Ectodermal cell (in vitro differentiated cells): ENCODE data around the gene TMEM259. TPM values are rescaled to one million over a fixed set of nuclear protein-coding genes. Genes with fewer than 3 reads are reported as not detected.

Experiments
- H3K27ac ChIP-seq: 2 replicates; pipeline ENCODE4 v1.7.0; 2013; ENCODE audit warnings: mild to moderate bottlenecking, low read depth, low read length; ENCODE audit not compliant: insufficient read depth, poor library complexity, severe bottlenecking
- H3K27me3 ChIP-seq: 2 replicates; pipeline ENCODE4 v1.7.0; 2013; ENCODE audit warnings: mild to moderate bottlenecking, low read length; ENCODE audit not compliant: insufficient read depth, control insufficient read depth, poor library complexity, severe bottlenecking
- H3K36me3 ChIP-seq: one replicate; pipeline ENCODE4 v1.7.0; 2013; ENCODE audit warnings: low read length; ENCODE audit not compliant: control insufficient read depth, insufficient read depth
- H3K4me1 ChIP-seq: one replicate; pipeline ENCODE4 v1.7.0; 2013; ENCODE audit warnings: low read length; ENCODE audit not compliant: control insufficient read depth, insufficient read depth
- H3K4me3 ChIP-seq: 2 replicates; pipeline ENCODE4 v1.7.0; 2013; ENCODE audit warnings: low read depth, low read length, control low read depth; ENCODE audit not compliant: insufficient read depth
- H3K9me3 ChIP-seq: 2 replicates; pipeline ENCODE4 v1.7.0; 2013; ENCODE audit warnings: mild to moderate bottlenecking, low read length, moderate library complexity; ENCODE audit not compliant: control insufficient read depth
- WGBS, 2 experiments: methylation state at CpG; one replicate each; pipeline ENCODE4 v1.1.7; 2013; ENCODE audit warnings: missing lambda C conversion rate in 2 of 2; 5-methylcytosine and 5-hydroxymethylcytosine counted together
- polyA plus RNA-seq, 4 experiments: library from polyadenylated mRNA; stranded (reverse); fragments of 50-300 nt; gene quantifications; one replicate each; pipeline ENCODE4 v1.2.3, GENCODE V29; 2013

Gene TMEM259
- polyA plus RNA-seq (2013, experiment 1 of 4), result 143 TPM
- polyA plus RNA-seq (2013, experiment 2 of 4), result 130 TPM
- 119 TPM for polyA plus RNA-seq (2013, experiment 3 of 4)
- 131 TPM for polyA plus RNA-seq (2013, experiment 4 of 4)

DNA sequence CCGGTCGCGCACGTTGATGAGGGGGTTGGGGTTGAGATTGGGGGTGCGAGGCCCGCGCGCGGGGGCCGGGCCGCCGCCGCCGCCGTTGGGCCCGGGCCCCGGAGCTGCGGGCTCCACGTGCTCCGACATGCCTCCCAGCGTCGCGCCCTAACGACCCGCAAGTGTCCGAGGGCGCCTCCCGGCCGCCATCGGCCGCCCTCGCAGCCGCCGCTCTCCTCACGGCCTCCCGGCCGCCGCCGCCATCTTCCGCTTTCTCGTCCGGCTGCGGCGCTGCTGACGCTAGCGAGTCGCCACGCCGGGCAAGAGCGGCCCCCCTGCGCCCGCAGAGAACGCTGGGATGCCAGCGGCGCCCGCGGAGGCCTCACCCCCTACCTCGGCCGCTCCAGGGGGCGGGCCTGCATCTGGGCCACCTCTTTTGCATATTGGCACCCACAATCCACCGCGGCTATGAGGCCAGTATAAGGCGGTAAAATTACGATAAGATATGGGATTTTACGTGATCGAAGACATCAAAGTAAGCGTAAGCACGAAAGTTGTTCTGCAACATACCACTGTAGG, at the start of gene TMEM259:
Gene TMEM259, minus strand, starts transcription at position 256 of the 558 bp plus-strand sequence. Its CDS starts 127 bp downstream, at position 129.
- WGBS, 2 experiments, result 0% methylated on average over 68 of the region's 68 CpGs

GRCh38 chr19:1070576-1070930, 49.6 kb upstream of the TMEM259 start:
- H3K27me3 ChIP-seq, result peaks cover 66% of the 10 kb centered on the region
- peak overlapping the region; percentile 39 for H3K4me3 ChIP-seq
- peaks cover 1% of the 10 kb centered on the region for H3K36me3 ChIP-seq
- no peak overlapping the region for H3K27ac ChIP-seq
- H3K4me1 ChIP-seq, result peaks cover 12% of the 10 kb centered on the region
- 16 to 18% methylated on average over 21 of the region's 21 CpGs for WGBS, 2 experiments
- H3K9me3 ChIP-seq, result no peaks in the 10 kb centered on the region

More for the DNA sequence above, at the start of gene TMEM259:
- Histone ChIP-seq H3K4me1 (peaks cover 28% of the 10 kb centered on the region), H3K36me3 (no peaks in the 10 kb centered on the region), H3K4me3 (peak within 1 kb of the TSS; percentile 66), H3K9me3 (no peaks in the 10 kb centered on the region), H3K27me3 (no peaks in the 10 kb centered on the region), H3K27ac (peak within 1 kb of the TSS; percentile 94)

DNA sequence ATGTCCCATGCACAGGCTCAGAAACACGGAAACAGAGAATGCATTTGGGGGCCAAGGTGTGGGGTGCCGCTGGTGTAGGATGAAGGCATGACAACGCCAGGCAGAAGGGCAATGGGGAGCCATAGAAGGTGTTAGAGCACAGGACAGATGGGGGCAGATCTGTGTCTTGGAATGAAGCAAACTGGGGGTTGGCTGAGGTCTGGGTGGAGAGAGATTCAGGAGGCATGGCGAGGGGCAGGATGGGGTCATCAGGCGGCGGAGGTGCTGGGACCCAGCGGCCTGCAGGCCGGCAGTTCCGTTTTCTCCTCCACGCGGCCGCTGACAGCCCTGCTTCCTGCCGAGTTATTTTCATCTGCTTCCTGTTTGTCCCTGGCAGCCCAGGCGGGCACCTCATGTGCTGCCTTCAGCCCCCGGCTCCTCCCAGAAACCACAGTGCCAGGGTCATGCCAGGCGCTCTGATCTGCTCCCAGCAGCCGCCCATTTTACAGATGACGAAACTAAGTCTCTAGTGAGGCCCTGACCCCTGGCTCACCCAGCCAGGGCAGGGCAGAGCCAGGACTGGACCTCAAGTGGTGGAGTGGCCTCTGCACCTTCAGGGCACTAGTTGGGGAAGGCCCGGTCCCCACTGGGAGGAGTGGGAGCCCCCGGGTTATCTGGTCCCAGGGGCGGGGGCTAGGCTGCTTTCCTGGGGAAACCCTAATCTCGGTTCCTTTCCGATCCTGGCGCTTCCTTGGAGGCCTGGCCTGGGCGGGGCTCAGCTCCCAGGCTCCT, 48.3 kb upstream of the TMEM259 start:
- Histone ChIP-seq H3K27ac (no peak overlapping the region), H3K9me3 (no peaks in the 10 kb centered on the region), H3K4me1 (peaks cover 13% of the 10 kb centered on the region), H3K36me3 (no peaks in the 10 kb centered on the region), H3K27me3 (peaks cover 80% of the 10 kb centered on the region), H3K4me3 (no peak overlapping the region)
- 88 to 89% methylated on average over 25 of the region's 25 CpGs for WGBS, 2 experiments

GRCh38 chr19:1068009-1069001, 47.4 kb upstream of the TMEM259 start:
- H3K36me3 ChIP-seq, result no peaks in the 10 kb centered on the region
- H3K27ac ChIP-seq, result no peak overlapping the region
- H3K27me3 ChIP-seq, result peaks cover 89% of the 10 kb centered on the region
- H3K4me3 ChIP-seq, result no peak overlapping the region
- 91% methylated on average over 45 of the region's 45 CpGs for WGBS, 2 experiments
- peaks cover 13% of the 10 kb centered on the region for H3K4me1 ChIP-seq
- no peaks in the 10 kb centered on the region for H3K9me3 ChIP-seq

DNA sequence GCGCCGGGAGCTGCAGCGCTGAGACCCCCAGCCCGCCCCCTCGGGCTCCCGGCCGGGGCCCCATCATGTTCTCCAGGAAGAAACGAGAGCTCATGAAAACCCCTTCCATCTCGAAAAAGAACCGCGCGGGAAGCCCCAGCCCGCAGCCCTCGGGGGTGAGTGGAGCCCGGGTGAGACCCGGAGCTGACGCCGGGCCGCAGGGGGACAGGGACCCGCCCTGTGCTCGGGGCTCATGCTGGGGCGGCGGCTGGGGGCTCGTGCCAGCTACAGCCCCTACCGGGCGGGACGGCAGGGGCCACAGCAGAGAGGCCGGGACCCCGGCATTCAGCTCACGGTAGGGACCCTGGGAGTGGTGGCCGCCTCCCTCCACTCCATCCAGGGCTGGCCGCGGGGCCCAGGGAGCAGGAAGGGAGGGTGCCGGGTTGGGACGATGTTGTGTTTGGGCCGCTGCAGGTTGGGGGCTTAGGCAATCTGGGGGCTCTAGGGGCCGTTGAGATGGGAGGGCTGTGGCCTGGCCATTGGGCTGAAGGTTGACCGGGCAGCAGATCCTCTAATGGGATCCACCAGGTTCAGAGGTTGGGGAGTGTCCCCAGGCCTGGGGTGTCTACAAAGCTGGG, 46.5 kb upstream of the TMEM259 start:
- Histone ChIP-seq H3K4me1 (peaks cover 13% of the 10 kb centered on the region), H3K4me3 (peak overlapping the region; percentile 14), H3K27me3 (peaks cover 89% of the 10 kb centered on the region), H3K27ac (no peak overlapping the region), H3K36me3 (no peaks in the 10 kb centered on the region), H3K9me3 (no peaks in the 10 kb centered on the region)
- WGBS, 2 experiments, result 12 to 13% methylated on average over 38 of the region's 38 CpGs

DNA sequence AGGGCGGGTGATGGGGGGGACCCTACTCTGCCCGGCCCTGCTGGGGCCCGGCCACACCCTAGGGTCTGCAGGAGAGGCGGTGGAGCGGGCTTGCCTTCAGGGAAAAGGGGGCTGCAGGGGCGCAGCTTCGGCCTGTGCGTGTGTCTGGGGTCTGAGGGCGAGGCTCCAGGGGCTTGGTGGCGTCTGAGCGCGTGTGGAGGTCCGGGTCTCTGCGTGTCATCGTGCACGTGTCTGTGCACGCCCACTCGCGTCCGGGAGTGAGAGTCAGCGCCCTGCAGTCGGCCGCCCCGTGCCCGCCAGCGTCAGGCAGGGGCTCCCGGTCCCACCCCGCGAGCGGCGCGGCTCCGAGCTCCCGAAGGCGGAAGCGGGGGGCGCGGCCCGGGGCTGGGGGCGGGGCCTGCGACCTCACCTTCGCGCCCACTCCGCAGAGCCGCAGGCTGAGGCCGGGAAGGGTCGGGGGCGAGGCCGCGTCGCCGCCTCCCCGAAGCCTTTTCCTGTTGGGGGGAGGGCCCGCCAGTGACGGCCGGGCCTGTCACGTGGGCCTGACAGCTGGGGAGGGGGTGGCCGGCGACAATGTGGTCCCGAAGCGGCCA, 45.9 kb upstream of the TMEM259 start, which contains the start of gene ARHGAP45:
Gene ARHGAP45, plus strand, starts transcription at position 420 of the 593 bp plus-strand sequence. CDS start 239 bp downstream, outside the sequence.
- no peaks in the 10 kb centered on the region for H3K36me3 ChIP-seq
- H3K9me3 ChIP-seq, result no peaks in the 10 kb centered on the region
- H3K27me3 ChIP-seq, result peaks cover 86% of the 10 kb centered on the region
- WGBS, 2 experiments, result 10 to 11% methylated on average over 61 of the region's 61 CpGs
- H3K27ac ChIP-seq, result no peak within 1 kb of the TSS
- peak within 1 kb of the TSS; percentile 14 for H3K4me3 ChIP-seq
- peaks cover 13% of the 10 kb centered on the region for H3K4me1 ChIP-seq

DNA sequence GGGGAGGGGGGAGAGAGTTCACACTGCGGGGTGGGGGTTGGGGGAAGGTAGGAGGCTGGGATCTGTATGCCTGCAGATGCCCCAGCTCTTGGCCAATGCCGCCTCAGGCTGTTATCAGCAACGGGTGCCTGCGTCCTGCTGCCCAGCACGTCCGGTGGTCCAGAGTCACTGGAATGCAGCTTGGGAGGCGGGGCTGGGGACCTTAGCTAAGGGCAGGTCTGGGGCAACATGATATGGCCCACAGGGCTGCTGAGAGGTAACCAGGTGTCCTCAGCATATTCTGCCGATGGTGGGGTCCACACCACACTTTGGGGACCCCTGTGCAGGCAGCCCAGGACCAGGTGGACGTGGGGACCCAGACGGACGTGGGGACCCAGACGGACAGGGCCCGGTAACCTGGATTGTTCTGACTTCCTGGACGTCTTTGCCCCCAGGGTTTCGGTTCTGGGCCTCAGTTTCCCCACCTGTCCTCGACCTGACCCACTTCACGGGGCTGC, 45.4 kb upstream of the TMEM259 start:
- Histone ChIP-seq H3K27me3 (peaks cover 81% of the 10 kb centered on the region), H3K4me1 (peaks cover 13% of the 10 kb centered on the region), H3K4me3 (no peak overlapping the region), H3K9me3 (no peaks in the 10 kb centered on the region), H3K27ac (no peak overlapping the region), H3K36me3 (no peaks in the 10 kb centered on the region)
- WGBS, 2 experiments, result 60 to 63% methylated on average over 17 of the region's 17 CpGs

GRCh38 chr19:1065606-1066109, 44.7 kb upstream of the TMEM259 start:
- no peaks in the 10 kb centered on the region for H3K9me3 ChIP-seq
- H3K4me3 ChIP-seq, result no peak overlapping the region
- no peaks in the 10 kb centered on the region for H3K36me3 ChIP-seq
- H3K27ac ChIP-seq, result no peak overlapping the region
- WGBS, 2 experiments, result 70 to 71% methylated on average over 17 of the region's 17 CpGs
- H3K4me1 ChIP-seq, result peaks cover 13% of the 10 kb centered on the region
- H3K27me3 ChIP-seq, result peaks cover 74% of the 10 kb centered on the region
